ENCODE results near the gene CTBP2.

- TF ChIP-seq CTCF (IDR thresholded peaks at IDR 0.05) (no peak), POLR2A (IDR thresholded peaks at IDR 0.05) (no peak)
Observed at GRCh38 chr10:125003901-125004467, 156.4 kb downstream of the CTBP2 start.

Data from breast epithelium (tissue), 3 donors.